Measurements from ENCODE around the gene QSOX2. TPM values are rescaled to one million over a fixed set of nuclear protein-coding genes. Genes with fewer than 3 reads are reported as not detected.

Gene QSOX2
- total and polyA plus RNA-seq, 4 donors = 4.9 to 12.2 (median 10.3) TPM

DNA sequence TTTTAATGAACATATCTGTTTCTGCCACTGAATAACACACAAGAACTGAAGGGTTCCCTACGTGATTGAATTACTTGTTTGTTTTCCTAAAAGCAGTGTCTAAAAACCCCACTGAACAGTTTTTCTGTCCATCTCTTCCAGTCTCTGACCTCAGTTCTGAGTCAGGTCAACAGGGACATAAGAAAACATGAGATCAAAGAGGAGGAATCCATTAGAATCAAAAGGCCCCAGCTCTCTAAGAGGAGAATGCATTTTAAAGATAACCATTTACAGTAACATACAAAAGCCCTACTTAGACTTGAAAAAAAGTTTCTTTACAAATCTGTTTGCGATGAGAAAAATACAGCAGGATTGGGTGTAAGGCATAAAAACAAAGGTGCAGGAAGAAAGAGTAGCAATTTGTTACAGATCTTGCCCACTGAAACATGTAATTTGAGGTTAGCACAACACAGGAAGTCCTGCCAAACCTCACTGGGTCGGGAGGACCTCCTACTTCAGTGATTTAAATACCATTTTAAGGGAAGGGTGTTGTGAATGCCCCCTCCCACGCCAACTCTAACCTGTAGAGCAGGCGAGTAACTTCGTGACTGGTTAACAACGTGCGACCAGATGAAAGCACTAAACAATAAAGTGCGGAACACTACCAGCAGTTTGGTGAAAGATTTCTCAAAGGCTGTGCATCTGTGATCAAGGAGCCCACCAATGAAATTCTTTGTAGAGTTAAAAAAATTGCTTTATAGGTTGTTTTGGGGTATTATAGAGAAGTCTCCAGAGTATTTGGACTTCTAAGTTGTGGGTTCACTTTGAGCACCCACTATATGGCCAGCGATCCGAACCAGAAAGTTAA is 1.3 kb downstream of the QSOX2 start:
- TF ChIP-seq, protein P1, sequence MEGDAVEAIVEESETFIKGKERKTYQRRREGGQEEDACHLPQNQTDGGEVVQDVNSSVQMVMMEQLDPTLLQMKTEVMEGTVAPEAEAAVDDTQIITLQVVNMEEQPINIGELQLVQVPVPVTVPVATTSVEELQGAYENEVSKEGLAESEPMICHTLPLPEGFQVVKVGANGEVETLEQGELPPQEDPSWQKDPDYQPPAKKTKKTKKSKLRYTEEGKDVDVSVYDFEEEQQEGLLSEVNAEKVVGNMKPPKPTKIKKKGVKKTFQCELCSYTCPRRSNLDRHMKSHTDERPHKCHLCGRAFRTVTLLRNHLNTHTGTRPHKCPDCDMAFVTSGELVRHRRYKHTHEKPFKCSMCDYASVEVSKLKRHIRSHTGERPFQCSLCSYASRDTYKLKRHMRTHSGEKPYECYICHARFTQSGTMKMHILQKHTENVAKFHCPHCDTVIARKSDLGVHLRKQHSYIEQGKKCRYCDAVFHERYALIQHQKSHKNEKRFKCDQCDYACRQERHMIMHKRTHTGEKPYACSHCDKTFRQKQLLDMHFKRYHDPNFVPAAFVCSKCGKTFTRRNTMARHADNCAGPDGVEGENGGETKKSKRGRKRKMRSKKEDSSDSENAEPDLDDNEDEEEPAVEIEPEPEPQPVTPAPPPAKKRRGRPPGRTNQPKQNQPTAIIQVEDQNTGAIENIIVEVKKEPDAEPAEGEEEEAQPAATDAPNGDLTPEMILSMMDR (IDR thresholded peaks at IDR 0.05; ENCODE audit: control extremely low read depth, extremely low read depth) = no peak
- DNase-seq (no peak), ATAC-seq (ENCODE audit: insufficient read depth, low FRiP score) (no peak)
- Histone ChIP-seq H3K27me3 (ENCODE audit: control insufficient read depth in 3 of 3, insufficient read depth in 3 of 3, low read length in 2 of 3) (peaks cover 0 to 3% (median 0%) of the 10 kb centered on the region in 3 donors), H3K4me3 (no peak overlapping the region), H3K9ac (ENCODE audit: insufficient read depth in 1 of 2, low read length in 2 of 2) (no peak overlapping the region), H3K36me3 (ENCODE audit: control insufficient read depth in 4 of 4, insufficient read depth in 4 of 4, low read length in 4 of 4) (no peaks in the 10 kb centered on the region), H3K9me3 (ENCODE audit: control insufficient read depth in 4 of 4, insufficient read depth in 3 of 4, low read length in 3 of 4) (no peaks in the 10 kb centered on the region), H3K4me1 (ENCODE audit: control insufficient read depth in 5 of 5, insufficient read depth in 5 of 5, low read length in 5 of 5) (peaks cover 6 to 15% (median 13%) of the 10 kb centered on the region in 5 donors), H3K27ac (ENCODE audit: low read depth in 1 of 2, low read length in 1 of 2) (no peak overlapping the region)
- 31 to 33% methylated on average over 11 of the region's 11 CpGs for WGBS, 2 donors

- DNase-seq (no peak), ATAC-seq (ENCODE audit: insufficient read depth, low FRiP score) (no peak)
- no peaks in the 10 kb centered on the region for H3K36me3 ChIP-seq (ENCODE audit: control insufficient read depth in 4 of 4, insufficient read depth in 4 of 4, low read length in 4 of 4)
- no peak overlapping the region for H3K4me3 ChIP-seq
- no peak overlapping the region for H3K27ac ChIP-seq (ENCODE audit: low read depth in 1 of 2, low read length in 1 of 2)
- H3K9ac ChIP-seq (ENCODE audit: insufficient read depth in 1 of 2, low read length in 2 of 2) = no peak overlapping the region
- H3K4me1 ChIP-seq (ENCODE audit: control insufficient read depth in 5 of 5, insufficient read depth in 5 of 5, low read length in 5 of 5) = peaks cover 6 to 17% (median 13%) of the 10 kb centered on the region in 5 donors
- peaks cover 0 to 3% (median 0%) of the 10 kb centered on the region in 3 donors for H3K27me3 ChIP-seq (ENCODE audit: control insufficient read depth in 3 of 3, insufficient read depth in 3 of 3, low read length in 2 of 3)
- no peaks in the 10 kb centered on the region for H3K9me3 ChIP-seq (ENCODE audit: control insufficient read depth in 4 of 4, insufficient read depth in 3 of 4, low read length in 3 of 4)
- WGBS, 2 donors = 74 to 77% methylated on average over 4 of the region's 4 CpGs
- TF ChIP-seq, protein P1 (IDR thresholded peaks at IDR 0.05; ENCODE audit: control extremely low read depth, extremely low read depth) = no peak
Measured at GRCh38 chr9:136243631-136244030, 2.0 kb downstream of the QSOX2 start.

- no peak for DNase-seq
- no peak overlapping the region for H3K27ac ChIP-seq (ENCODE audit: low read depth in 1 of 2, low read length in 1 of 2)
- 72 to 78% methylated on average over 6 of the region's 6 CpGs for WGBS, 2 donors
- ATAC-seq (ENCODE audit: insufficient read depth, low FRiP score) = no peak
- H3K9ac ChIP-seq (ENCODE audit: insufficient read depth in 1 of 2, low read length in 2 of 2) = no peak overlapping the region
- TF ChIP-seq, protein P1 (IDR thresholded peaks at IDR 0.05; ENCODE audit: control extremely low read depth, extremely low read depth) = no peak
- no peaks in the 10 kb centered on the region for H3K36me3 ChIP-seq (ENCODE audit: control insufficient read depth in 4 of 4, insufficient read depth in 4 of 4, low read length in 4 of 4)
- H3K4me1 ChIP-seq (ENCODE audit: control insufficient read depth in 5 of 5, insufficient read depth in 5 of 5, low read length in 5 of 5) = peaks cover 6 to 17% (median 13%) of the 10 kb centered on the region in 5 donors
- peaks cover 0 to 2% (median 0%) of the 10 kb centered on the region in 3 donors for H3K27me3 ChIP-seq (ENCODE audit: control insufficient read depth in 3 of 3, insufficient read depth in 3 of 3, low read length in 2 of 3)
- H3K4me3 ChIP-seq = no peak overlapping the region
- H3K9me3 ChIP-seq (ENCODE audit: control insufficient read depth in 4 of 4, insufficient read depth in 3 of 4, low read length in 3 of 4) = no peaks in the 10 kb centered on the region
Measured at GRCh38 chr9:136242918-136243525, 2.6 kb downstream of the QSOX2 start.
